Measurements from ENCODE around the gene TNNC1.
A peak's percentile ranks its signal among the peaks of the same experiment; 100 is the strongest.

TNNC1 gene

DNA sequence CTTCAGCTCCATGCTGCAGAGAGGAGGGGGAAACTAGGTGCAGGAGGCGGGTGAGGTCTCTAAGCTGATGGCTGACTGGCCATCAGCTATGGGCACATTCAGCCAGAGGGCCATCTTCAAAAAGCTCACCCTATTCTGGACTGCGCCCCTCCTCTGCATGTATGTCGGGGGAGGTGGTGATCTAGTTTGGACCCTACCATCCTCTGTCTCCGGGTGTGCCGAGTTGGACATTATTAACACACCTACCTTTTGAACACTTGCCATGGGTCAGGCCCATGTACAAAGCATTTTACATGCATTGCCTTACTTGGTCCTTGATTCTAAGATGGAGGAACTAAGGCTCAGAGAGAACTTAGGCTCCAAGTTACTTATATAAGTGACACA, 3.0 kb upstream of the TNNC1 start:
- no peak for DNase-seq

DNA sequence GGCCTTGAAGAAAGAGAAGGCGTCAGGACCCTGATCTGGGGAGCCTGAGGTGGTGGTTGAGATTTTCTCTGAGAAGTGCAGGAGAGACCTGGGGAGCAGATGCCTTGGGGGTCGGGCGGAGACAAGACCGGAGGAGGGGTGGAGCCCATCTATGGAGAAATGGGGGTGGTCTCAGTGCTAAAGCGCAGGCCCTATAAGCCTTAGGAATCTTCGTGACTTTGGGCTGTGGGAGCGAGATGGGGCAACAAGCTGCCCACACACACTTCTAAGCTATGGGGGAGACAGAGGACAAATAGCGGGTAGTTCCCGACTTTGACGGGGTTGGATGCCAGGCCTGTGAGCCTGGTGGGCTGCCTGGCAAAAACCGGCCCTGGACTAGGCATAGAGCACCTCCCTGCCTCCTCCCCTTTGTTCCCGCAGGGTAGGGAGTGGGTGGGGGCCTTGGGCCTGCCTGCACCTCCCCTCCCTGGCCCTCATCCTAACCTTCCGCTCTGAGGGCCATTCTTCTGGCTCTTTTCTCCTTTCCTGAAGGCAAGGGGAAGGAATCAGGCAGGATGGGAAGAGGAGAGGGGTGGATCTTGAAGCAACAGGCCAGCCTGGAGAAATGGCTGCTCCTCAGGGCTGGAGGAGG, 2.4 kb upstream of the TNNC1 start:
- no peak for DNase-seq

DNA sequence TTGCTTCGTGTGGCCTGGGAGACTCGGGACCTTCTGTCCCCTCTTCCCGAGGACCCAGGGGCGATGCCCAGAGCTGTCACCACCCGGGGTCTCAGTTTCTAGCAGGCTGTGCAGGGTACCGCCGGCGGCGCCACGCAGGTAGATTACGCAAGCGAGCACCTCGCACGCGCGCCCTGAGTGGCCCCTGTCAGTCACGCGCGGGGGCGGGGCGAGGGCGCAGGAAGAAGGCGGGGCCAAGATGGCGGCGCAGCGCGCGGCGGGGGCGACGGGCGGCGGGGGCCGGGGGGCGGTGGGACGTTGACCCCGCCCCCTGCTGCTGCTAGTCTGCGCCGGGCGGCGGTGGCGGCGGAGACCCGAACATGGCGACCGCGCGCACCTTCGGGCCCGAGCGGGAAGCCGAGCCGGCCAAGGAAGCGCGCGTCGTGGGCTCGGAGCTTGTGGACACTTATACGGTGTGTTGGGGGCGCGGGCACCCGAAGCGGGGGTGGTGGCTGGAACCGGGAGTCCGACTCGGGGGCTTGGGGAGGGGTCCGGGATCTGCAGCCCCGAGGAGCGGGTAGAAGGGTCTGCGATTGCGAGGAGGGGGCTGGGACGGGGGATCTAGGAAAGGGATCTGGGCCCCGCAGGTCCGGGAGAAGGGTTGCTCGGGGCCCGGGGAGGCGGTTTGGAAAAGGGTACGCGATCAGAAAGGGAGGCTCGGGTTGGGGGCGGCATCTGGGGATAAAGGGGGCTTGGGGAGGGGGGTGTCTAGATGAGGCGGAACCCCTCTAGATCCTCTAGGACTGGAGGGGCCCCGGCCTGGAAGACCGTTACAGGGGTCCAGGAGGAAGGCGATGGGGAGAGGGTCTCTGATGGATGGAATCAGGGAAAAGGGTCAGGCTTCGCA, 1.7 kb upstream of the TNNC1 start, which contains the start of gene NISCH:
Gene NISCH, plus strand, starts transcription at position 322 of the 886 bp plus-strand sequence. Its CDS starts 38 bp downstream, at position 360.
- DNase-seq = peak; percentile 81

DNA sequence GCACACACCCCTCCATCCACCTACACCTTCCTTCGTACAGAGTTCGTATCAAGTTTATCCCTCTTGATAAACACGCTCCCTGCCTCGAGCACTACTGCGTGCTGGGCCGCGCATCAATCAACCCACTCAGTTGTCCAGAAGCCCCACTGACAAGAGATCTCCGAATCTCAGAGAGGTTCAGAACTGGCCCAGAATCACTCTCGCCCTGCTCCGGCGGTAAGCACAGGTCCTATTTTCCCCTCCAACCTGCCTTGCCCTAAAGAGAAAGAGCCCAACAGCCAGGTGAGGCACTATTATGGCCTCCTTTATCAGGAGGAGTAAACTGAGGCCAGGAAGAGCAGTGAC, 1.1 kb upstream of the TNNC1 start:
- no peak for DNase-seq

DNA sequence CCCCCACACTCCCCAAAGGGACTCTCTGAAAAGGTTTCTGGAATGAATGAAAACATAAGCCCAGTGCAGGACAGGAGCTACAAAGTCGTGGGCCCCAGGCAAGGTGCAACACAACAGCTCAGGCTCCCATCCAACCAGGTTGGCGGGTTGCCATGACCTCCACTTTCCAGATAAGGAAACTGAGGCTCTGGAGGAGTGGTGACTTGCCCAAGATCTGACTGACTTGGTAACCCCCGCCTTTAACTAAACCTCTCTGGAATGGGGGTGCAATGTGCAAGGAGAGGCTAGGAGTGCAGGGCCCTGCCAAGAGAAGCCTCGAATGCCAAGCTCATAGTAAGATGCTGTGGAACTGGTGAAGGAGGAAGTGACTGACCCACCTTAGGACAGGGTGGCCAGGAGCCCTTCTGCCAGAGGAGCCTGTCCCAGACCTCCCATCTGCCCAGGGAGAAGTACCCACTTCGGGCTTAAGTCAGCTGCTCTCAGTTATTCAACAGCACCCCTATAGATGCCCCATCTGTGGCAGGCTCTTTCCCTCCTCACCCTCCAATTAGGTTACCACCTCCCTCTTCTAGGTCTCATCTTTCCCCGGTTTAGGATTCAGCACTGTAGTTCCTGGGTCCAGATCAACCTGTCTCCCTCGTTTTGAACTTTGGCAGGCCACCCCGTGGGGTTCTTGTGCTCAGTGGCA, 553 bp upstream of the TNNC1 start:
- DNase-seq = no peak

DNA sequence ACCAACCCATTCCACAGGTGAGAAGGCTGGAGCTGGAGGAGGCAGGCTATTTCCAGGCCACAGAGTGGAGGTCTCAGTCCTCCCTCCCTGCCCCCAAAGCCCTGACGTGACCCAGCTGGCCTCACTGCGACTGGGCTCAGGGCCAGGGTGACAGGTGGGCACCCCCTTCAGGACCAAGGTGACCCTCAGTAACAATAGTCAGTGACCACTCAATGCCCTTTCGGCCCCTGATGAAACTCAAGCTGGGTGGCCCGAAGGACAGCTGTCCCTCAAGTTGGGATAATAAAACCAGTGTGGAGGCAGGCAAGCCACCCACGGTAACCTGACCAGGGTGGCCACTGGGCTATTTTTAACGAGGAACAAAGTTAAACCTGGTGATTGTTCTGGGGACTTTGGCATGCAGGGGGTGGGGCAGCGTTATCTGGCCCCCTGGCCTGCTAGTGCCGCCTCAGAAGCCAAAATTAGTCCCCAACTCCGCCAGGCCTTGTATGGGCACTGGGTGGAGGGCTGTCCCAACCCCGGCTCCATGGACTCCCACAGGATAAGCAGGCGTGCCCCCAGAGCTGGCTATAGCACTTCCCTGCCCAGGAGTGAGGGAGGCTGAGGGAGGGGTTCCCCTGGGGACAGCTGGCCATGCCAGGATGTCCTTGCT, 1.1 kb downstream of the TNNC1 start:
- DNase-seq = no peak

DNA sequence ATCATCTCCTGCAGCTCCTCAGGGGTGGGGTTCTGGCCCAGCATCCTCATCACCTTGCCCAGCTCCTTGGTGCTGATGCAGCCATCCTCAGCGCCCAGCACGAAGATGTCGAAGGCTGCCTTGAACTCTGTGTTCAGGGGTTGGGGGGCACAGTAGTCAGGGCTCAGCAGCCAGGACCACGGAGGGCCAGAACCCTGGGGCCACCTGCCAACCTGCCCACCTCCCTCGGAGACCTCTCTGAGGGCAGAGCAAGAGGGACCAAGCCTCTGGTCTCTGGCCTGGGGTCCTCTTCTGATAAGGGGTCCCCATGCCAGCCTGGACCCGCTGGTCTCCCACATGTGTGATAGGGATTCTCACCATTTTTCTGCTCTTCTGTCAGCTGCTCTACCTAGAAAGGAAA, 1.7 kb downstream of the TNNC1 start:
- no peak for DNase-seq

DNA sequence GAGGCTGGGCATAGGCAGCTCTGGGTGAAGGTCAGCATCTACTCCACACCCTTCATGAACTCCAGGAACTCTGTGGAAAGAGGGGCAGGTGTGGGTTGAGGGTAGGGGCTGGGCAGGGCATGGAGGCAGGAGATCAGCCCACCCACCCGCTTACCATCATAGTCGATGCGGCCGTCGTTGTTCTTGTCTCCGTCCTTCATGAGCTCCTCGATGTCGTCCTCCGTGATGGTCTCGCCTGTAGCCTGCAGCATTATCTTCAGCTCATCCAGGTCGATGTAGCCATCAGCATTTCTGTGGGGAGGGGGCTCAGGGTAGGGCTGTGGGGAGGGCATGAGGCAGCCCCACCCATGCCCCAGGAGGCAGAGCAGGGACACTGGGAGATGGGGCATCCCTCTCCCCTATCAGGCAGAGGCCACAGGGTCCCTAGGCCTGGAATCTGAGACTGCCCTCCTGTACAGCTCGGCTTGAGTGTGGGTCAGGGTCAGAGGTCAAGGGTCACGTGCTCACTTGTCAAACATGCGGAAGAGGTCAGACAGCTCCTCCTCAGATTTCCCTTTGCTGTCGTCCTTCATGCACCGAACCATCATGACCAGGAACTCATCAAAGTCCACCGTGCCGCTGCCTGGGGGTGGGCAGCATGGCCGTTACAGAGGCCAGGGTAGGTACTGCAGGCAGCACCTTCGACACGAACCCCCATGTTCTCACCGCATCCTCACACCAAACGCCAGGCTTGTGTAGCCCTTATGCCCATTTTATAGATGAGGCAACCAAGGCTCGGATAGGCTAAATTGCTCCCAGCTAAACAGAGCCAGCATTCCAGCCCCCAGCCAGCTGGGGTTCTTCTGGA, 2.4 kb downstream of the TNNC1 start:
- no peak for DNase-seq

DNA sequence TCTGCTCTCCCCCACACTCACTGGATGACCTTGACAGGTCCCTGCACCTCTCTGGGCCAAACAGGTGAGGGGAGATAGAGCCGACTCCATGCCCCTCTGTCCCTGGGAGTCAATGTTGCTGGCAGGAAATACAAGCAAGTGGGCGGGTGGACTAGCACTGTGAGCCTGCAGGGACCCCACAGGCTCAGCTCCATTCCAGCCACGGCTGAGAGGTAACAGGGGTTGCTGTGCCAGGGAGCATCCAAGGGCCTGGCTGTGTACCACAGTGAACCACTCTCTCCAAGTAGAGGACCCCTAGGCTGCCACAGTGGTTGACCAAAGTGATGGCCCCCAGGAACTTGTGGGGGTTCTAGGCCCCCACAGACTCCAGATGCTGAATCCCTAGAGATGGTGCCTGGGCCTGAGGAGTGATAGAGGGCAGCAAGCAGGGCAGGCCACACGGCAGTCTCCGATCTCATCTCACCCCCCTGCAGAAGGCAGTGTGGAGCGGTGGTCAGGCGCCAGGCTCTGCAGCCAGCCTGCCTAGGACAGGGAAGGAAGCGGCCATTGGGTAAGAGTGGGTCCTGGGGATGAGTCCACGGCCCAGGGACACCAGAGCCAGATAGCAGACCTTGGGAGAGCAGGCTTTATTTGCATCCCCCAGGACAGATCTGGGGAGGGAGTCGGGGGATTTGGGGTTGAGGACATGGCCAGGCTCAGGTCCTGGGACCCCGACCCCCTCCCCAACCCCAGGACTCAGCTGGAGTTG, 3.2 kb downstream of the TNNC1 start:
- no peak for DNase-seq

DNA sequence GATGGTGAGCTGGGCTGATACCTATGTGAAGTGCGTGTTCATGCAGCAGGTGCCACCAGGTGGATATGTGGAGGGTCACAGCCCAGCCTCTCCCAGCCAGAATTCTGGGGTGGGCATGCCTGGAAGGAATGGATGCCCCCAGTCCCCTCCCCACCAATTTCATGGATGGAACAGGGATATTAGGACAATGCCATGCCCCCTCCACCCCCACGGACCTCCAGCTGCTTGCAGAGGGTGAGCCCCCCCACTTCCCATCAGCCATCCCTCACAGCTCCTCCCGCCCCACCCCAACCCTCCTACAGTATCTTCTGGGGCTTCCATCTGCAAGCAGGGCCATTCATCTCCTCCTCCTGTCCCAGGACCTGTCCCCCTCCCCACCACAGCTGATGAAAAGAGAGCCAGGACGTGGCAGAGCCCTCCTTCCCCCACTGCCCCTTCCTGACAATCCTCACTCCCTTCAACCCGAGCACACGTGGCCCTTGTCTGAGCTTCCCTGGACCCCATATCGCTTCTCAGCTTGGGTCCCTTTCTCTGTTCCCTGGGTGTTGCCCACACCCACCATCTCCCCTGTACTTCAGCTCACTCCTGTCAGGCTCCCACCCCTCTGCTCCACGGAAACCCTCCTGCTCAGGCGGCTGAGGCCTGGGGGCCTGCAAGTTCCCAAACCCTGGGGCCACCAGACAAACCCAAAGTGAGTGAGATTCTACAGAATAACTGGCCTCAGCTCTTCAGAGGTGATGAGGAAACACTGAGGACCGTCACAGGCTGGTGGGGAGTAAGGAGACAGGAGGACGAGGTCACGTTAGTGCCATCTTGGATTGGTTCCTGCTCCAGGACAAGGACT, 6.1 kb downstream of the TNNC1 start:
- DNase-seq = no peak

DNA sequence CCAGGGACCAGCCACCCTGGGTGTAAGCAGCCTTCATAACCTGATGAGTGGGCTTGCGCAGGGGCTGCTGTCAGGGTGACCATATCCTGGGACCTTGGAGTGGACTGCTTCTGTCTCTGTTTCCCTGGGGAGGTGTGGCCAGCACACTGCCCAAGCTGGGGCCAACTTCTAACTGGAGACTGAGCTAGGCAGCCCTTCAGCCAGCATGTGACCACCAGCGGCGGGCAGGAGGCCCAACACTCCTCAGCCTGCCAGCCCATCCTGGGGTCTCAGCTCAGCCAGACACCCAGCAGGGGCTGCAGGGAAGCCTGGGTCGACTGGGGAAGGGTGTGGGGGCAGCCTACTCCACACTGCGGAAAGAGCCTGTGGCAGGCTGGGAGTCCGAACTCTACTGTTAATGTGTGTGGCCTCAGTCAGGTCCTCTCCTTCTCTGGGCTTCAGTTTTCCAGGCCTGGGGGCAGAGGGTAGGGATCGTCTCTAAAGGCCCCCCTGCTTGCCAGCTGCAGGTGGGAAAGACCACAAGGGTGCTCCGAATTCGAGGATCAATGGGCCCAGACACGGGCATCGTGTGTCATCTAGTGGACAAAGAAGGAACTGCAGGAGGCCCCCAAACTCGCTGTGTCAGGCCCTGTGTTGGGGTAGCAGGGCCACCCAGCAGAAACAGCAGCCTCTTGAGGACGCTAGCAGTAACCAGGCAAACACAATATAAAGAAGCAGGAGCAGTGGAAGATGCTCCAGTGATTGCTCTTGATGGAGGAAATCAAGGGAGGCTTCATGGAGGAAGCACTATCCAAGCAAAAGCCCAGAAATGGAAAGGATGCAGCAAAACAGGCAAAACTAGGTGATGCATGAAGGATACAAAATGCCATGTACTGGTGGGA, 7.0 kb downstream of the TNNC1 start:
- DNase-seq = peak; percentile 50

DNA sequence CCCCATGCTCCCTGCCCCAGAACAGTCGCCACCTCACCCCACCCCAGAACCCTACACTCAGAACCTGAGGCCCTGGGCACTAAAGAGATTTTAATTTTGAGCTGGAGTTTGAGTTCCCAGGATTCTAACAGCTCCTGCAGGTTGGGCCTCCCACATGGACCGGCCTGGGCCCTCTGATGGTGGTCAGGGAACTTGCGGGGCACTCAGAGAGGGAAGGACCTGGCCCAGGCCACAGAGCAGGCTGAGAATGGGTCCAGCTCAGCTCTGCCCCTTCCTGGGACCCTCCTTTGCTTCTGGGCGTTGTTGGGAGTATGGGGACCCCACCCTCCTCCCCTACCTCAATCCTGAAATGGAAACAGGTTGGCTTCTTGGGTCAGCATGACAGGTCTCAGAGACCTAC, 7.8 kb downstream of the TNNC1 start:
- no peak for DNase-seq

DNA sequence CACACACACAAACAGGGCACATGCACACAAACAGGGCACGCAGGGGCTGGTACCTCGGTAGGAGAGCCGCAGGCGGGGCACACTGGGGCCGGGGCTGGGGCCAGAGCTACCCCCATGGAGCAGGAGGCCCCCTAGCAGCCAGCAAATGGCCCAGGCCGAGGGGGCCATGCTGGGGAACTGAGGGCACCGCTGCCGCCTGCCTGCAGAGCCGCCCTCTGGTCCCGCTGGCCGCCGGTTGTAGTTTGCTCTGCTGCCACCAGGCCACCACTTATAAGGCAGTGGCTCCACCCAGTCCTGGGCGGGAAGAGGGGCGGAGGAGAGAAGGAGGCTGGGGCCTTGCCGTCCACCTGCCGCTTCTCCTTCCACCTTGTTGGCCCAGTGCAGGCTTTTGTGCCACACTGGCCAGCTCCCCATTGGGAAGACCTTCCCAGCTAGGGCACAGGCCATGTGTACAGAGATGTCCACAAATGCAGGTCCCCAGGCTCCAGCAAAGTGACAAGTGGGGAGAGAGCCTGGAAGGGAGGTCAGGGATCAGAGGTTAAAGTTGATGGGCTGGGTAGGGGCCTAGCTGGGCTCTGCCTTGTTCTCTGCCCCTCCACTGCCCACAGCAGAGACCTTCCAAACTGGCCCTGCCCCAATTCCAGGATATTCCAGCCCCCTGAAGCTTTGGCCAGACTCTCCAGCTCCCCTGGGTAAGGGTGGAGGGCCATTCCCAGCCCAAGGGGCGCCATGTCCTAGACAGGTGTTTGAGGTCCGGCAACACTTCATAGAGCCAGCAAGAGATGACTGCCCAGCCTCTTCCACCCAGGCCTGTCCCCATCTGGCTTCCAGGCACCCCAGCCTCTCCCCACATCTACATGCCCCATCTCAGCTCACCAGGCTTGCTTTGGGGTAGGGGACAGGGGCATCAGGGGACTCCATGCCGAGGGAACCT, 8.7 kb downstream of the TNNC1 start, which contains the start of gene SEMA3G:
Gene SEMA3G, minus strand, starts transcription at position 244 of the 934 bp plus-strand sequence. Its CDS starts 76 bp downstream, at position 168.
- DNase-seq = peak; percentile 5

DNA sequence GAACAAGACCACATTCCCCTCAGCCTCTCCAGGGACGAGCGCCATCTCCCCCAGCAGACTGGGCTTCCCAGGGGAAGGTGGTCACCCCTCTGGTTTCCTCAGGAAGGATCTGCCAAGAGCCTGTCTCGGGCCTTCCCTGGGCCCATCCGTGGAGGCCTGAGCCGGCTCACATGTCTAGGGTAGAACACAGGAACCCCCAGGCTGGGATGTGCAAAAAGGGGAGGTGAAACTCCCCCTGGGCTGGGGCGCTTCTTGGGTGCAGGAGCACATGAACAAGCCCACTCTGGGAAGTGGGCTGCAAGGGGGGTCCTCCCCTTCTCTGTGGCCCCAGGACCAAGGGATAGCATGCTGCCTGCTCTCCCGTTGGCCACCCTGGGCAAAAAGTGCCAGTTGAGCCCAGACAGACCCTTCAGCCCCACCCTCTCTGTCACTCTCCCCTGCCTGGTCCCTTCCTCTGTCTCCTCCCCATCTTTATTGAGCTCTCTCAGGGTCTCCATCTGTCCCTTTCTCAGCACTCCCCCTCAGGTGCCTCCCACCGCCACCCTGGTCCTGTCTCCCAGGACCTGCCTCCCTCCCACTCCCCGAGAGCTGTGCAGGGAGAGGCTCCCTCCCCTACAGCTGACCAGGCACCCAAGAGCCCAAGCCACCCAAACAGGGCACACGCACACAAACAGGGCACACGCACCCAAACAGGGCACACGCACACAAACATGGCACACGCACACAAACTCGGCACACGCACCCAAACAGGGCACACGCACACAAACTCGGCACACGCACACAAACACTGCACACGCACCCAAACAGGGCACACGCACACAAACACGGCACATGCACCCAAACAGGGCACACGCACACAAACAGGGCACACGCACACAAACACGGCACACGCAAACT, 9.8 kb downstream of the TNNC1 start:
- DNase-seq = no peak

DNA sequence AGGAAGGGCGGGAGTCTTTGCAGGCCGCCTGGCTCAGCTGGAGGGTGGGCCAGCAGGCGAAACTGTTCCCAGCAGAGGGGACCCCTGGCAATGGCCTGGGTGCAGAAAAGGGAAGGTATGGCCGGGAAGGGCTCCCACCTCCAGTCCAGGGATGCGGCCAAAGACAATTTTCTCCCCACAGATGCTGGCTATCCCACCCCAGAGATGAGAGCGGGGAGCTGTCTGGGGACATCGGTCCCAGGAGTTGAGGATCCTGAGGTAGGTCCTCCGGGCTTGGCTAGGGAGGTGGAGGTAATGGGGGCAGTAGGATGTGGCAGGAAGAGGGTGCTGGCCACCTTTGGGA, 10.6 kb downstream of the TNNC1 start:
- DNase-seq = no peak

DNA sequence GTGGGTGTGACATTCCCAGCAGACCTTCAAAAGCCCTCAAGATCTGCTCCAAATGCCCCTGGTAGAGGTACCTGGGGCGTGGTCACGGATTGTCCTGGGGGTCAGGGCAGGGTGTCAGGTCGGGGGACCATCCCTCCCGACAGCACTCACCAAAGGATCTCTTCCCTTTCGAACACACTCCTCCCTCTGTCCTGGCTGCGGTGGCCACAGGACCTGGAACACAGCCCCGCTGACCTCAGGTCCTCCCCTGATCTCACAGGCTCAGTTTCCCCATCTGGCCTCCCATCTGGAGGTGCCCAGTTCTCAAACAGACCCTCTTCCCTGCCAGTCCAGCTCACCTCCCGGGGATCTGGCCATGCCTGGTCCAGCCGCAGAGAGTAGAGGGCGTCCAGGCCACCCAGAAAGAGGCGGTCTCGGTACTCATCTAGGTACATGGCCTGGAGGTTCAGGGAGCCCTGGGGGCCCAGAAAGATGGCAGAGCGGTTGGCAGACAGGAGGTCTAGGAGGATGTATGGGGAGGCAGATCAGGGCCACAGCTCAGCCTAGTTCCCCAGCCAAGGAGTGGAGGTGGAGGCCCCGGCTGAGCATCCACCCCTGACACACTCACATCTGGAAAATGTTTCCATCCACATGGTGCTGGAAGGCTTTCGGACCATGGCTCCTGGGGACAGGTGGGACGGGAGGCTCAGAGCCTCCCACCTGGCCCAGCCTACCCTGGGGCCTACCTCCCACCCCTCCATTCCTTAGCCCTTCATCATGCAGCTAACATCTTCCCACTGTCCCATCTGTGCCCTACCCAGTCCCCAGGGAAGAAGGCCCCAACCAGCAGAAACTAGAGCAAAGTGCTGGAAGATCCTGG, 11.2 kb downstream of the TNNC1 start:
- DNase-seq = no peak
